DOHH2 (cell line): ENCODE results near the gene GSTM5.

Source experiments
- H3F3A ChIP-seq: fragments of 200-600 bp; sonication (generic), shearing (Covaris generic); 2 replicates; pipeline ENCODE4 v1.6.0; 2016; ENCODE audit warnings: antibody characterized with exemption, mild to moderate bottlenecking; ENCODE audit not compliant: control insufficient read depth, insufficient read depth
- H3K27ac ChIP-seq: fragments of 200-600 bp; sonication (generic); 2 replicates; pipeline ENCODE4 v1.5.1; 2014; ENCODE audit warnings: low read depth, mild to moderate bottlenecking, low read length, moderate library complexity
- H3K27me3 ChIP-seq: fragments of 200-600 bp; sonication (generic); 2 replicates; pipeline ENCODE4 v1.6.1; 2014; ENCODE audit warnings: mild to moderate bottlenecking, low read length, mixed read lengths; ENCODE audit not compliant: control insufficient read depth
- H3K36me3 ChIP-seq: fragments of 200-600 bp; sonication (generic); 2 replicates; pipeline ENCODE4 v1.6.1; 2014; ENCODE audit warnings: mild to moderate bottlenecking, low read length, moderate library complexity, mixed read lengths; ENCODE audit not compliant: control insufficient read depth
- H3K4me1 ChIP-seq: fragments of 200-600 bp; sonication (generic); 2 replicates; pipeline ENCODE4 v1.6.1; 2014; ENCODE audit warnings: mild to moderate bottlenecking, low read length, mixed read lengths; ENCODE audit not compliant: control insufficient read depth
- H3K4me2 ChIP-seq: fragments of 200-600 bp; sonication (generic); 2 replicates; pipeline ENCODE4 v1.6.0; 2014; ENCODE audit warnings: mild to moderate bottlenecking, low read length, moderate library complexity
- H3K4me3 ChIP-seq: fragments of 200-600 bp; sonication (generic); 2 replicates; pipeline ENCODE4 v1.5.1; 2014; ENCODE audit warnings: mild to moderate bottlenecking, low read length, mixed read lengths
- H3K79me2 ChIP-seq: fragments of 200-600 bp; sonication (generic); 2 replicates; pipeline ENCODE4 v1.6.1; 2014; ENCODE audit warnings: mild to moderate bottlenecking, low read length, mixed read lengths; ENCODE audit not compliant: control insufficient read depth
- H3K9me2 ChIP-seq: fragments of 200-600 bp; sonication (generic); replicated peaks from 2 replicates; pipeline ENCODE4 v1.6.1; 2014; ENCODE audit warnings: mild to moderate bottlenecking, low read length, mixed read lengths; ENCODE audit not compliant: control insufficient read depth
- H3K9me3 ChIP-seq: fragments of 200-600 bp; sonication (generic); 2 replicates; pipeline ENCODE4 v1.6.1; 2014; ENCODE audit warnings: antibody characterized with exemption, low read length, mixed read lengths; ENCODE audit not compliant: control insufficient read depth, insufficient read depth
- H4K20me1 ChIP-seq: fragments of 200-600 bp; sonication (generic); 2 replicates; pipeline ENCODE4 v1.6.0; 2014; ENCODE audit warnings: low read depth, mild to moderate bottlenecking, antibody characterized with exemption, low read length, moderate library complexity; ENCODE audit not compliant: control insufficient read depth, insufficient read depth
- CTCF ChIP-seq: fragments of 200-600 bp; sonication (generic); IDR thresholded peaks from one replicate; pipeline ENCODE4 v1.5.1; 2014; ENCODE audit warnings: antibody characterized with exemption, mild to moderate bottlenecking, low read depth, low read length; ENCODE audit not compliant: poor library complexity, severe bottlenecking
- EZH2phosphoT487 ChIP-seq: fragments of 200-600 bp; sonication (generic); IDR thresholded peaks from 2 replicates; pipeline ENCODE4 v1.6.1; 2017; ENCODE audit warnings: borderline replicate concordance, mild to moderate bottlenecking, antibody characterized with exemption, low read length, moderate library complexity, mixed read lengths

GSTM5 gene

GRCh38 chr1:109757936-109758786 lies 46.1 kb downstream of the GSTM5 start:
- H4K20me1 ChIP-seq = no peaks in the 10 kb centered on the region
- no peaks in the 10 kb centered on the region for H3K36me3 ChIP-seq

GRCh38 chr1:109759513-109760334 lies 47.7 kb downstream of the GSTM5 start:
- Histone ChIP-seq H3K79me2 (no peaks in the 10 kb centered on the region), H3K27ac (no peak overlapping the region), H3K27me3 (peaks cover 2% of the 10 kb centered on the region; the same call in 1 of the 2 replicates), H3K9me3 (no peaks in the 10 kb centered on the region), H3K36me3 (no peaks in the 10 kb centered on the region), H4K20me1 (no peaks in the 10 kb centered on the region), H3K4me2 (no peak overlapping the region), H3F3A (no peaks in the 10 kb centered on the region), H3K4me3 (no peak overlapping the region), H3K9me2 (no peaks in the 10 kb centered on the region), H3K4me1 (no peaks in the 10 kb centered on the region)
- no peak for TF ChIP-seq CTCF
- no peak for TF ChIP-seq EZH2phosphoT487

More at GRCh38 chr1:109757936-109758786, 46.1 kb downstream of the GSTM5 start:
- no peaks in the 10 kb centered on the region for H3K9me3 ChIP-seq
- H3K4me2 ChIP-seq = no peak overlapping the region
- no peak overlapping the region for H3K27ac ChIP-seq
- no peaks in the 10 kb centered on the region for H3K9me2 ChIP-seq
- H3F3A ChIP-seq = no peaks in the 10 kb centered on the region
- no peak overlapping the region for H3K4me3 ChIP-seq
- TF ChIP-seq EZH2phosphoT487 (no peak), CTCF (no peak)
- H3K4me1 ChIP-seq = no peaks in the 10 kb centered on the region
- peaks cover 11% of the 10 kb centered on the region for H3K27me3 ChIP-seq
- no peaks in the 10 kb centered on the region for H3K79me2 ChIP-seq

- Histone ChIP-seq H3K9me2 (no peaks in the 10 kb centered on the region), H3K27ac (no peak overlapping the region), H4K20me1 (no peaks in the 10 kb centered on the region), H3K4me1 (no peaks in the 10 kb centered on the region), H3K27me3 (no peaks in the 10 kb centered on the region), H3K9me3 (no peaks in the 10 kb centered on the region), H3F3A (no peaks in the 10 kb centered on the region), H3K4me2 (no peak overlapping the region), H3K36me3 (no peaks in the 10 kb centered on the region), H3K4me3 (no peak overlapping the region), H3K79me2 (no peaks in the 10 kb centered on the region)
- TF ChIP-seq CTCF (no peak), EZH2phosphoT487 (no peak)
Observed at GRCh38 chr1:109760581-109761226, 48.7 kb downstream of the GSTM5 start.
